HG03342 (cell line): ENCODE results near the gene ADAMTS13.

Source experiments
- ATAC-seq: cut with Tn5 transposase; IDR thresholded peaks from one replicate; pipeline ENCODE4 v1.9.1; 2021; ENCODE audit warnings: mild to moderate bottlenecking, moderate library complexity; ENCODE audit not compliant: unreplicated experiment

ADAMTS13 gene

GRCh38 chr9:133488686-133489252 is 66.6 kb downstream of the ADAMTS13 start:
- ATAC-seq = no peak

GRCh38 chr9:133489253-133490190 is 67.4 kb downstream of the ADAMTS13 start:
- ATAC-seq = no peak

- no peak for ATAC-seq
These were observed 68.1 kb downstream of the ADAMTS13 start for GRCh38 chr9:133490201-133490681.

- no peak for ATAC-seq
These were observed 68.9 kb downstream of the ADAMTS13 start for GRCh38 chr9:133490865-133491655.

- no peak for ATAC-seq
These were observed 69.4 kb downstream of the ADAMTS13 start for GRCh38 chr9:133491656-133491925.

- no peak for ATAC-seq
These were observed 70.2 kb downstream of the ADAMTS13 start for GRCh38 chr9:133492061-133493021.

GRCh38 chr9:133493428-133493827 is 71.3 kb downstream of the ADAMTS13 start:
- ATAC-seq = no peak

- no peak for ATAC-seq
These were observed 71.8 kb downstream of the ADAMTS13 start for GRCh38 chr9:133493845-133494540.

- ATAC-seq = no peak
These were observed 72.6 kb downstream of the ADAMTS13 start for GRCh38 chr9:133494636-133495326.

- ATAC-seq = no peak
These were observed 73.4 kb downstream of the ADAMTS13 start for GRCh38 chr9:133495327-133496293.

- no peak for ATAC-seq
These were observed 75.0 kb downstream of the ADAMTS13 start for GRCh38 chr9:133496861-133497842.

- ATAC-seq = no peak
These were observed 77.1 kb downstream of the ADAMTS13 start for GRCh38 chr9:133499132-133499891.

GRCh38 chr9:133499892-133500270 is 77.7 kb downstream of the ADAMTS13 start:
- ATAC-seq = no peak

- no peak for ATAC-seq
These were observed 79.9 kb downstream of the ADAMTS13 start for GRCh38 chr9:133502112-133502511.

- no peak for ATAC-seq
These were observed 83.1 kb downstream of the ADAMTS13 start for GRCh38 chr9:133505186-133505830.
